Measurements from ENCODE around the gene MADD.

MADD gene

DNA sequence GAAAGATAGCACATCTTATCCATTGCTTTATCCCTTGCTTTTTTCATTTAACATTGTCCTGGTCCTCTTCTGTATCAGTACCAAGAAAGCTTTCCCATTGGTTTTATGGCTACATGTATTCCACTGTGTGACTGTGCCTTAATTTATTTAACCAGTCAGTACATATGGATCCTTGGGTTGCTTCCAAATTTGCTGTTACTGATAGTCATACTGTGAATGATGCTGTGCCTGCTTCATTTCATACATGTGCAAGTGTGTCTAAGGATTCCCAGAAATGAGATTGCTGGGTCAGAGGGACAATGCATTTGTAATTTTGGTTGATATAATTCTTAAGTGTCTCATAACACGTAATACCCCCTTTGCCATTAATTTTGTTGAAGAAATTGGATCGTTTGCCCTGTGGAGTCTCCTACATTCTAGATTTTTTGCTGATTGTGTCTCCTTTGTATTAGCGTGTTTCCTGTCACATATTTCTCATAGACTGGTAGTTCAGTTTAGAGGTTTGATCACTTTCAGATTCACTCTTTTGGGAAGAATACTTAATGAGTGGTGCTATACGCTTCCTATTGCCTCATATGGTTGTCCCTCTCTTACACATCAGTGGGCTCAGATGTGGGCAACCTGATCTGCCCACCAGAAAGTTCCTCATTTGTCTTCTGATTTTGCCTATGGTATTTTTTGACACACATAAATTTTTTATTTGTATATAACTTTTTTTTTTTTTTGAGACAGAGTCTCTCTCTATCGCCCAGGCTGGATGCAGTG is 47.3 kb downstream of the MADD start:
- Histone ChIP-seq H3K9me3 (no peaks in the 10 kb centered on the region), H3K27ac (no peak overlapping the region), H3K27me3 (no peaks in the 10 kb centered on the region), H3K36me3 (peaks cover 64% of the 10 kb centered on the region), H3K9ac (no peak overlapping the region), H3K4me3 (no peak overlapping the region), H4K20me1 (no peaks in the 10 kb centered on the region), H3K4me1 (no peaks in the 10 kb centered on the region), H3K4me2 (no peak overlapping the region)
- no peak for TF ChIP-seq Cebpa-rat (IDR thresholded peaks at IDR 0.05)

GRCh38 chr11:47318166-47318565 is 48.2 kb downstream of the MADD start:
- TF ChIP-seq Cebpa-rat (IDR thresholded peaks at IDR 0.05), result no peak
- Histone ChIP-seq H3K9me3 (no peaks in the 10 kb centered on the region), H4K20me1 (no peaks in the 10 kb centered on the region), H3K27me3 (no peaks in the 10 kb centered on the region), H3K27ac (no peak overlapping the region), H3K36me3 (peaks cover 55% of the 10 kb centered on the region), H3K4me3 (no peak overlapping the region), H3K4me2 (no peak overlapping the region), H3K9ac (no peak overlapping the region), H3K4me1 (no peaks in the 10 kb centered on the region)

DNA sequence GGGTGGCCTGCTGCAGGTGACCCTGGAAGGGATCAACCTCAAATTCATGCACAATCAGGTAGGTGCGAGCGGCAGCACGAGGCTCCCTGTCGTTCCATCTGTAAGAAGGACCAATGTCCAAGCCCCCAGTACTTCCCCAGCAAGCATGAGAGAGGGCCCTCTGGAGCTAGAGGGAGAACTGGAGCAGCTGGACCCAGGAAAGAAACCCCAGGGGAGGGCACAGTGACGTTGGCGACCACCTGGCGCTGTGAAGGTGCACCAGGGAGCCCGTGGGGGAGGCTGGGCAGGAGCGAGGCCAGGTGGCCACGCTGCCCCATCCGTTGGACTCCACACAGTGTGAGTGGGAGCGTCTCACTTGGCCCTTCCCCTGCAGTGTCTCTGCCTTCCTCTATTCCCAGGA is 54.6 kb downstream of the MADD start:
- no peaks in the 10 kb centered on the region for H4K20me1 ChIP-seq
- H3K4me1 ChIP-seq, result peaks cover 37% of the 10 kb centered on the region
- no peaks in the 10 kb centered on the region for H3K27me3 ChIP-seq
- no peak overlapping the region for H3K4me3 ChIP-seq
- H3K9me3 ChIP-seq, result no peaks in the 10 kb centered on the region
- no peak for TF ChIP-seq Cebpa-rat (IDR thresholded peaks at IDR 0.05)
- no peak overlapping the region for H3K4me2 ChIP-seq
- no peak overlapping the region for H3K27ac ChIP-seq
- peaks cover 9% of the 10 kb centered on the region for H3K36me3 ChIP-seq
- H3K9ac ChIP-seq, result 0 out of 2 replicates have a peak overlapping the region, but pooled peaks have one; percentile 43

- Histone ChIP-seq H3K9me3 (no peaks in the 10 kb centered on the region), H3K27me3 (no peaks in the 10 kb centered on the region), H4K20me1 (no peaks in the 10 kb centered on the region), H3K9ac (peak overlapping the region; percentile 43; the same call in 1 of the 2 replicates), H3K4me3 (no peak overlapping the region), H3K4me2 (no peak overlapping the region), H3K4me1 (peaks cover 46% of the 10 kb centered on the region), H3K27ac (no peak overlapping the region), H3K36me3 (peaks cover 18% of the 10 kb centered on the region)
- no peak for TF ChIP-seq Cebpa-rat (IDR thresholded peaks at IDR 0.05)
Measured at GRCh38 chr11:47325271-47326041, 55.5 kb downstream of the MADD start.

- no peak overlapping the region for H3K9ac ChIP-seq
- no peaks in the 10 kb centered on the region for H3K9me3 ChIP-seq
- H3K4me1 ChIP-seq, result peaks cover 48% of the 10 kb centered on the region
- peaks cover 25% of the 10 kb centered on the region for H3K36me3 ChIP-seq
- no peaks in the 10 kb centered on the region for H3K27me3 ChIP-seq
- no peak for TF ChIP-seq Cebpa-rat (IDR thresholded peaks at IDR 0.05)
- H3K4me2 ChIP-seq, result no peak overlapping the region
- no peaks in the 10 kb centered on the region for H4K20me1 ChIP-seq
- no peak overlapping the region for H3K27ac ChIP-seq
- no peak overlapping the region for H3K4me3 ChIP-seq
Measured at GRCh38 chr11:47326198-47326597, 56.3 kb downstream of the MADD start.

DNA sequence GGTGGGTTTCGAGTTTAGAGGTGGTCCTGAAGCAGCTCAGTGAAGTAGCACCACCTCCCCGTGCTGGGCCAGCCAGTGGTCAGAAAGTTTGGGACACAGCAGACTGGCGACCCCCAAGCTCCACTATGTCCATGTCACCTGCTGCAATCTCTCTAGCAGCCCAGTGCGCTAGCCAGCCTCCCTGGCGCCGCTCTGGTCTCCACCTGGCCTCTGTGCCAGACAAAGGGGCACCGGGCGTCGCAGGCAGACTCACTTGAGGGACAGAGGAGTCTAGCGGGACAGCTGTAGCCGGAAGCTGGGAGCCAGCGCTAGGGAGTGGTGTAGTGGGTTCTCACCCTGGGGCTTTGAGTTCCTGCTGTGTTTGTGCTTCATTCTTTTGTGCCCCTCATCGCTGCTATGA is 57.1 kb downstream of the MADD start:
- peak overlapping the region; percentile 73; the same call in 1 of the 2 replicates for H3K27ac ChIP-seq
- no peaks in the 10 kb centered on the region for H4K20me1 ChIP-seq
- no peaks in the 10 kb centered on the region for H3K27me3 ChIP-seq
- H3K4me2 ChIP-seq, result peak overlapping the region; percentile 78; the same call in 1 of the 2 replicates
- TF ChIP-seq Cebpa-rat (IDR thresholded peaks at IDR 0.05), result no peak
- no peaks in the 10 kb centered on the region for H3K9me3 ChIP-seq
- H3K36me3 ChIP-seq, result peaks cover 34% of the 10 kb centered on the region
- peak overlapping the region; percentile 69; the same call in 1 of the 2 replicates for H3K9ac ChIP-seq
- H3K4me1 ChIP-seq, result peaks cover 48% of the 10 kb centered on the region
- H3K4me3 ChIP-seq, result no peak overlapping the region

GRCh38 chr11:47327949-47328348 is 58.0 kb downstream of the MADD start:
- H3K4me1 ChIP-seq, result peaks cover 48% of the 10 kb centered on the region
- no peaks in the 10 kb centered on the region for H4K20me1 ChIP-seq
- H3K9me3 ChIP-seq, result no peaks in the 10 kb centered on the region
- H3K36me3 ChIP-seq, result peaks cover 34% of the 10 kb centered on the region
- H3K9ac ChIP-seq, result peak overlapping the region; percentile 69
- H3K27ac ChIP-seq, result peak overlapping the region; percentile 73
- no peak for TF ChIP-seq Cebpa-rat (IDR thresholded peaks at IDR 0.05)
- H3K4me2 ChIP-seq, result peak overlapping the region; percentile 78
- H3K27me3 ChIP-seq, result no peaks in the 10 kb centered on the region
- no peak overlapping the region for H3K4me3 ChIP-seq

DNA sequence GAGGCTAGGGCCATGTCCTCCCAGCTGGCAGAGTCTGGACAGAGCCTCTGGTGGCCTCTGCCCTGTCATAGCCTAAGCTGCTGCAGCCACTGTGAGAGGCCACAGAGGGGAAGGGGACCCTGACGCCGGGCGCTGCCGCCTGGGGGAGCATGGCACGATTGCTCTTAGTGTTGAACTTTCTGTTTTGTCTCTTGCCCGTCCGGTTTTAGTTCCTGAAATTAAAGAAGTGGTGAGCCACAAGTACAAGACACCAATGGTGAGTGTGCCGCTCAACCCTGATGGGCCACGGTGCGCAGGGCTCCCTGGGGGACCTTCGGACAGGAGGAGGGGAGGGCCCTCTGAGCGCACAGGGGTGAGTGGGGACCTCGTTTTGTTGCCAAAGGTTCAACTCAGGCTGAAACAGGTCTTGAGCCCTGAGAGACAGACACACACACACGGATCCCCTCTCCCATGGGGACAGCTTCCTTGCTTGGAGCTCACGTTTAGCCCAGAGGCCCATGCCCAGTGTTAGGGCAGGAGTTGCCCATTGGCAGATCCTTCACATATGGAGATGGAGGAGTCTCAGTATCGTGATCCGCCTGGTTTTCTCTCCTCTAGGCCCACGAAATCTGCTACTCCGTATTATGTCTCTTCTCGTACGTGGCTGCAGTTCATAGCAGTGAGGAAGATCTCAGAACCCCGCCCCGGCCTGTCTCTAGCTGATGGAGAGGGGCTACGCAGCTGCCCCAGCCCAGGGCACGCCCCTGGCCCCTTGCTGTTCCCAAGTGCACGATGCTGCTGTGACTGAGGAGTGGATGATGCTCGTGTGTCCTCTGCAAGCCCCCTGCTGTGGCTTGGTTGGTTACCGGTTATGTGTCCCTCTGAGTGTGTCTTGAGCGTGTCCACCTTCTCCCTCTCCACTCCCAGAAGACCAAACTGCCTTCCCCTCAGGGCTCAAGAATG is 58.8 kb downstream of the MADD start:
- Histone ChIP-seq H3K27me3 (no peaks in the 10 kb centered on the region), H4K20me1 (no peaks in the 10 kb centered on the region), H3K4me3 (no peak overlapping the region)

DNA sequence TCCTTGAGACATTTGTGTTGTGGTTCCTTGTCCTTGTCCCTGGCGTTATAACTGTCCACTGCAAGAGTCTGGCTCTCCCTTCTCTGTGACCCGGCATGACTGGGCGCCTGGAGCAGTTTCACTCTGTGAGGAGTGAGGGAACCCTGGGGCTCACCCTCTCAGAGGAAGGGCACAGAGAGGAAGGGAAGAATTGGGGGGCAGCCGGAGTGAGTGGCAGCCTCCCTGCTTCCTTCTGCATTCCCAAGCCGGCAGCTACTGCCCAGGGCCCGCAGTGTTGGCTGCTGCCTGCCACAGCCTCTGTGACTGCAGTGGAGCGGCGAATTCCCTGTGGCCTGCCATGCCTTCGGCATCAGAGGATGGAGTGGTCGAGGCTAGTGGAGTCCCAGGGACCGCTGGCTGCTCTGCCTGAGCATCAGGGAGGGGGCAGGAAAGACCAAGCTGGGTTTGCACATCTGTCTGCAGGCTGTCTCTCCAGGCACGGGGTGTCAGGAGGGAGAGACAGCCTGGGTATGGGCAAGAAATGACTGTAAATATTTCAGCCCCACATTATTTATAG is 59.6 kb downstream of the MADD start:
- H3K9me3 ChIP-seq, result no peaks in the 10 kb centered on the region
- 0 out of 2 replicates have a peak overlapping the region, but pooled peaks have one; percentile 0 for H3K4me2 ChIP-seq
- no peak for TF ChIP-seq Cebpa-rat (IDR thresholded peaks at IDR 0.05)
- H3K27me3 ChIP-seq, result no peaks in the 10 kb centered on the region
- H3K4me3 ChIP-seq, result no peak overlapping the region
- peak overlapping the region; percentile 17; the same call in 1 of the 2 replicates for H3K9ac ChIP-seq
- H3K27ac ChIP-seq, result 0 out of 2 replicates have a peak overlapping the region, but pooled peaks have one; percentile 73
- peaks cover 48% of the 10 kb centered on the region for H3K4me1 ChIP-seq
- no peaks in the 10 kb centered on the region for H4K20me1 ChIP-seq
- H3K36me3 ChIP-seq, result peaks cover 34% of the 10 kb centered on the region

More for the DNA sequence above, 58.8 kb downstream of the MADD start:
- Histone ChIP-seq H3K4me2 (peak overlapping the region; percentile 78), H3K4me1 (peaks cover 48% of the 10 kb centered on the region), H3K36me3 (peaks cover 34% of the 10 kb centered on the region), H3K9ac (peak overlapping the region; percentile 69), H3K9me3 (no peaks in the 10 kb centered on the region), H3K27ac (peak overlapping the region; percentile 73)
- TF ChIP-seq Cebpa-rat (IDR thresholded peaks at IDR 0.05), result no peak

Data from BLaER1 (cell line).